ENCODE results near the gene ARHGEF25.
A peak's percentile ranks its signal among the peaks of the same experiment; 100 is the strongest.
"Not testable (repeated sequence)": the region's sequence is repeated elsewhere in the genome, so short reads cannot be mapped to it uniquely, and the experiment has no call there.

The ARHGEF25 gene

DNA sequence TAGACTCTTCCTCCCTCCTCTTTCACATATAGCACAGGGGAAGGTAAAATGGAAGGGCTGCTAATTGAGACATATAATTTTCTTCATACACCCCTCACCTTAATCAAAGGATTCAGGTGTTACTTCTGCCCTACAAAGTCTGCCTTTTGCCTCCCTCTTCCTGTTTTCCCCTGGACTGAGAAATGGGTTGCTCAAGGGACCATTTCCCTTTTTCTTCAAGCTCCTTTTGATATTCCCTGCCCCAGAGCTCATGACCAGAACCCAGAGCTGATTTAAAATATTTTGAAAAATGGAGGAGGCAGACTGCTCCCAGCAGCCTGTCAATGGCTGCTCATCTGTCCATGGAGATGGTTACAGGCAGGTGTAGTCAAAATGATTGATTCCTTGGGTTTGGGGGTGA is 26.5 kb upstream of the ARHGEF25 start:
- FAIRE-seq: no peak
- no peak for DNase-seq (ENCODE audit: low spot score)

DNA sequence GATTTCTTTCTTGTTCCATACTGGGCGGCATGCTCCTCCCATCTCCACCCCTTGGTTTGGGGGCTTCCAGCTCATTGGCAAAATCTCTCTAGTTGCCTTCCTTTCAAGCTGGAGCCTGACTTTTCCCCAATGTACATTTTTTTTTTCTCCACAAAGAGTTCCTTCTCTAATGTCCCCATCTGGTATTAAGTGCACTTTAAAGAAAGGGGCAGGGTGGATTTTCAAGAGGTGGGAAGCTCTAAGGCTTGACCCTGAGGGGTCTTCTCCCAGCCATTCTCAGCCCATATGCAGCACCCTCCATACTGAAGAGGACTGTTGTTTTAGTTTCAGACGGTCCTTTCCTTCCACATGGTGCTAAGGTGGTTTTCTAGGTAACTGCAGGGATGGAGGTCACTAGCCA is 26.1 kb upstream of the ARHGEF25 start:
- no peak for FAIRE-seq
- DNase-seq (ENCODE audit: low spot score): no peak

GRCh38 chr12:57586128-57586527 is 25.1 kb upstream of the ARHGEF25 start:
- DNase-seq (ENCODE audit: low spot score) (no peak), FAIRE-seq (no peak)

GRCh38 chr12:57586832-57587429 is 24.3 kb upstream of the ARHGEF25 start:
- FAIRE-seq: no peak
- no peak for DNase-seq (ENCODE audit: low spot score)

- not testable (repeated sequence) for DNase-seq (ENCODE audit: low spot score); FAIRE-seq
Observed at GRCh38 chr12:57588951-57589610, 22.2 kb upstream of the ARHGEF25 start.

DNA sequence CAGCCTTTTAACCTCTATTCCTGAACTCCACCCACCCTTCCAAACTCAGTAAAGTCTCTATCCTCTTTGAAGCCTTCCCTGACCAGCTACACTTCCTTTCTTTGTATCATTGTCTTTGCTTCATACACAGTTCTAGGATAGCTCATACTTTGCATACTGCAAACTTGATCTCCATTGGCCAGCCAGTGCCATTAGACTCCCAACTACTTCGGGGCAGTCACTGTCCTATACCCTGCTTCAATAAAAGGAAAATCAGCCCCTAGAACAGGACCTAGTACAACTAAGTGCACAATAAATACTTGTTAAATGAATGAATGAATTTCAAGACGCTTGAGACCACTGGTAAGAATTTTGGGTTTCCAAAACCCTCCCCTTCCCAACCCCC is 20.8 kb upstream of the ARHGEF25 start:
- no peak for FAIRE-seq

GRCh38 chr12:57590864-57591781 is 20.1 kb upstream of the ARHGEF25 start, which contains the start of gene PIP4K2C:
TSS of gene PIP4K2C (plus strand) at chr12:57591192. CDS start at chr12:57591290, 98 bp downstream.
- FAIRE-seq (no peak), DNase-seq (ENCODE audit: low spot score) (peak; percentile 96)

More for the DNA sequence above, 20.8 kb upstream of the ARHGEF25 start:
- no peak for DNase-seq (ENCODE audit: low spot score)

GRCh38 chr12:57591782-57592325 is 19.4 kb upstream of the ARHGEF25 start:
- DNase-seq (ENCODE audit: low spot score): no peak
- no peak for FAIRE-seq

DNA sequence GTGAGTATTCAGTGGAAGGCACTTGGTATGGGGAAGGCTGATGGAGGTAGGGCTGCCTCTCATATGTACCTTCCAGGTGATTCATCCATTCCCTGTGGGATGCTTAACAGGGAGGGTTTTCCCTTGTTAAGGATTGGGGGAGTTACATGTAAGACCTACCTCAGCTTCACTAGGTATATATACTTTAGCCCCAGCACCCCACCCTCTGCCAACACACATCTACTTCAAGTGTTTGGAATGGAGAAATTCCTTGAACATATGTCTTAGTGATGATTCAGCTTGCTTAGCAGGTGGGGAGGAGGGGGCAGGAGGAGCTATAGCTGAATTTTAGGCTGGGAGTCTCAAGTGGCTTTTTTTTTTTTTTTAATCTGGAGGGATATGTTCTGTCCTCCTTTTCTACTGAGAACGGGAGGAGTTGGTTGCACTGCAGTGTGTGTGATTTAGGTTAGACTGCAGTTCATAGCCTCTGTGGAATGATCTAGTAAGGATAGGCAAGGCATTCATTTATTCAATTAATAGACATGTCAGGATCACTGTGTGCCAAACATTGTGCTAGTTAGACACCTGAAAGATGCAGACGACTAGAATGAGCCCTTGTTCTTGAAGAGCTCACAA is 18.6 kb upstream of the ARHGEF25 start:
- DNase-seq (ENCODE audit: low spot score) (no peak), FAIRE-seq (no peak)

- FAIRE-seq: no peak
- DNase-seq (ENCODE audit: low spot score): no peak
Observed at GRCh38 chr12:57593187-57593586, 18.0 kb upstream of the ARHGEF25 start.

GRCh38 chr12:57600395-57600794 is 10.8 kb upstream of the ARHGEF25 start:
- no peak for FAIRE-seq

DNA sequence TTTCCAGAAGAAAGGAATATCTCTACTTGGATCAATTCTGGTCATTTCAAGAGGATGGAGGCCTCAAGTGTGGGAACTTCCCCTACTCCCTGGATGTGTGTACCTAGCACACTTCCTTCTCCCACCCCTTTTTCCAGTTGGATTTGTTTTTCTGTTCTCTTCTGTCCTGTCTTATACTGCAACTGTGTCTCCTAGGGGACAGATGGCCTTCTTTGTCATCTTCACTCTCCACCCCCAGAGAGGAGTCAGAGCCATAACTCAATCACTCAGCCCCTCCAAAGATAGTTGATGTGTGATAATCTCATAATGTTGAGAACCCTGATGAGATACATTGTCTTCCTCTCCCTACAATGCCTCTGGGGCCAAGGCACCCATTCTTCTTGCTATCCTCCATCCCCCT is 8.7 kb upstream of the ARHGEF25 start:
- DNase-seq (ENCODE audit: low spot score): no peak
- no peak for FAIRE-seq

More at GRCh38 chr12:57600395-57600794, 10.8 kb upstream of the ARHGEF25 start:
- no peak for DNase-seq (ENCODE audit: low spot score)

DNA sequence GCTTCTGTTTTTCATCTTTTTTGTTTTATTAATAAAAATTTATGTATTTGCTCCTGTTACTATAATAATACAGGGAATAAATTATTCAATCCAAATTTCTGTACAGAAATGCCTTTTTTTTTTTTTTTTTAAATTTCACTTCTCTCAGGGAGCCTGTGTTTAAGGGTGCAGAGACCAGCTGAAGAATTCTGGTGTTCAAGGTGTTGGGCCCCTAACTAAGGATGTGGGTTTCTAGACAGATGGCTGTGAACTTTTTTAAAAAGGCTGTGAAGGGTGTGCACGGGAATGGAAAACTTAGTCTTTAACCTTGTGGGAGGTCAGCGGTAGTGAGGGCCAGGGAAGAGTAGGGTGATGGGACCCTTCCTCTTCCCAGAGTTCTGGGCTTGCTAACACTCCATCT is 7.9 kb upstream of the ARHGEF25 start:
- DNase-seq (ENCODE audit: low spot score) (no peak), FAIRE-seq (no peak)

DNA sequence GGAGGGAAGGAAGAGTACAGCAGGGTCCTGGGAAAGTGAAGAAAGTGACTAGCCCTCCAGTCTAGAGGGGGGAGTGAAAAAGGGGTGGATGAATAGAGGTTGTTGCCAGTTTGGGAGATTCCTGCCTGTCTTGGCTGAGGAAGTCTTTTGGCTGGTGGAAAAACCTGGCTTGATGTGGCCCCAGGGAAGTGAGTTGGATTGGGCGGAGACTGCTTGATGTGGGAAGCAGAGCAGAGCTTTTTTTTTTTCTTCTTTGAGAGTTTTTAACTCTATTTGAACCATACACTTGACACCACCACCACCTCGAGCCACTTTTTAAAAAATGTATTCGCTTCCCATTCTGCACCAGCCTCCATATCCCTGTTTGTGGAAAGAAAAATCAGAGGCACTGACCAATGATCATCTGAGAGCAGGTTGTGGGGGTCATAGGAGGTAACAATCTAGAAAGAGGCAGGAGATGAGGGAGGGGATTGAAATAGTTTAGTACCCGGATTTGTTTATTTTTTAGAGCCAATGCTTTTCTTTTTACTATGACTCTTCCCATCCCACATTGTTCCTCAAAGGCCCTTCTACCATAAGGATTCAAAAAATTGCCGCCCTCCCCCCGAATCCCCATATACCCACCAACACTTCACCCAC is 7.3 kb upstream of the ARHGEF25 start:
- FAIRE-seq (no peak), DNase-seq (ENCODE audit: low spot score) (no peak)

DNA sequence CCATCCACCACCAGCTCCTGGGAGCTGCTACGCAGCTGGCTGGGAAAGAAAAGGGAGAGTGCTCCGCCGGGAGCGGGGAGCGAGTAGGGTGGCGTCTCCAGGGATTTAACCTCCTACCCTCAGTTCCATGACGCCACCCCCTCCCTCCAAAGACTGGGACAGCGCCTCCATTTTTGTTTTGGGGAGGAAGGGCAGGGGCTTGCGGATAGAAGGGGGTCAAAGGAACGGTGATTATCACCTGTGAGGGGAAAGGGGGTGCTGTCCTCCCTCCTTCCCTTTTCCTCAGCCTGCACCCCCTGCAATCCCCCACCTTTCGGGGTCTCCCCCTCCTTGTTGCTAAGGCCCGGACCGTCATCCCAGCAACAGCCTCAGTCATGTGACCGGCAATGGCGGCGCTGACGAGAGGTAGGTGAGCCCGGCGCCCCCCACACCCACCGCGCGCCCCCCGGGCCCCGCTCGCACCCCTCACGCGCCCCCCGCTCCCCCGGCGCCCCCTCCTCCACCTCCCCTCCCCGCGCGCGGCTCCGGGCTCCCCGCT is 6.7 kb upstream of the ARHGEF25 start, which contains the start of gene DTX3:
TSS of gene DTX3 (plus strand) at position 371 of the 538 bp plus-strand sequence. CDS start 1,694 bp downstream, outside the sequence.
- peak; percentile 39 for DNase-seq (ENCODE audit: low spot score)

GRCh38 chr12:57604992-57605810 is 6.0 kb upstream of the ARHGEF25 start:
- DNase-seq (ENCODE audit: low spot score): no peak
- no peak for FAIRE-seq

More for the DNA sequence above, 6.7 kb upstream of the ARHGEF25 start, which contains the start of gene DTX3:
- FAIRE-seq: no peak

GRCh38 chr12:57605811-57606311 is 5.4 kb upstream of the ARHGEF25 start:
- FAIRE-seq: no peak
- DNase-seq (ENCODE audit: low spot score): no peak

GRCh38 chr12:57606399-57606798 is 4.8 kb upstream of the ARHGEF25 start:
- DNase-seq (ENCODE audit: low spot score): no peak
- FAIRE-seq: no peak

DNA sequence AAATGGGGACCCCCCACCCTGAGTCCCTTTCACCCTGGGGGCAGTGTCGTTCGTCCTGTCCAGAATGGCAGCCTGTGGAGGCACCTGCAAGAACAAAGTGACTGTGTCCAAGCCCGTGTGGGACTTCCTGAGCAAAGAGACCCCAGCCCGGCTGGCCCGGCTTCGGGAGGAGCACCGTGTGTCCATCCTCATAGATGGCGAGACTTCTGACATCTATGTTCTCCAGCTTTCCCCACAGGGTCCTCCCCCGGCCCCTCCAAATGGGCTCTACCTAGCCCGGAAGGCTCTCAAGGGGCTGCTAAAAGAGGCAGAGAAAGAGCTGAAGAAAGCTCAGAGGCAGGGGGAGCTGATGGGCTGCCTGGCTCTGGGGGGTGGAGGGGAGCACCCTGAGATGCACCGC is 4.4 kb upstream of the ARHGEF25 start:
- DNase-seq (ENCODE audit: low spot score) (no peak), FAIRE-seq (no peak)
